HG02642 (cell line): ENCODE results near the gene FOXS1.
"Not testable (repeated sequence)": the region's sequence is repeated elsewhere in the genome, so short reads cannot be mapped to it uniquely, and the experiment has no call there.

ENCODE experiments used
- ATAC-seq: cut with Tn5 transposase; IDR thresholded peaks from one replicate; pipeline ENCODE4 v1.9.1; 2021; ENCODE audit warnings: mild to moderate bottlenecking; ENCODE audit not compliant: unreplicated experiment, poor library complexity

The FOXS1 gene

DNA sequence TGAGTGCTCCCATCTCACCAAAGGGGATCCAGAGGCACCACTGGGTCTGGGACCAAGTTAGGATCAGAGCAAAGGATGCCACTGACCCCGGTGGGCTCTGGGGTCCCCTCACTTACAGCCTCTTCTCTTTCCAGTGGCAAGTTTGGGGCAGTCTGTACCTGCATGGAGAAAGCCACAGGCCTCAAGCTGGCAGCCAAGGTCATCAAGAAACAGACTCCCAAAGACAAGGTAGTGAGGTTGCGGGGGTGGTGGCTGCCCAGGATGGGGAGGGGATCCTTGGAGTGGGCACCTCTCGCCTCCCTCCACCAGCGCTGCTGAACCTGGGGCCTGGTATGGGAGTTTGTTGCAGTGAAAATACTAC lies 21.3 kb downstream of the FOXS1 start:
- ATAC-seq = no peak

- ATAC-seq = no peak
Measured at GRCh38 chr20:31823360-31824124, 21.9 kb downstream of the FOXS1 start.

- ATAC-seq = peak; percentile 81
Measured at GRCh38 chr20:31822421-31823330, 22.7 kb downstream of the FOXS1 start.

DNA sequence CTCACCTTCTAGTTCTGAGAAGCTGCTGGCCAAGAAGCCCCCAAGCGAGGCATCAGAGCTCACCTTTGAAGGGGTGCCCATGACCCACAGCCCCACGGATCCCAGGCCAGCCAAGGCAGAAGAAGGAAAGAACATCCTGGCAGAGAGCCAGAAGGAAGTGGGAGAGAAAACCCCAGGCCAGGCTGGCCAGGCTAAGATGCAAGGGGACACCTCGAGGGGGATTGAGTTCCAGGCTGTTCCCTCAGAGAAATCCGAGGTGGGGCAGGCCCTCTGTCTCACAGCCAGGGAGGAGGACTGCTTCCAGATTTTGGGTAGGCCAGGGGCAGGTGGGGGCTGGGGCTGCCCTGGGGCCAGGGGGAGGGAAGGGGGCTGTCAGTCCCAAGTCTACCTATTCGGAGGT lies 24.0 kb downstream of the FOXS1 start:
- ATAC-seq = no peak

GRCh38 chr20:31820228-31820627 lies 25.2 kb downstream of the FOXS1 start:
- no peak for ATAC-seq

DNA sequence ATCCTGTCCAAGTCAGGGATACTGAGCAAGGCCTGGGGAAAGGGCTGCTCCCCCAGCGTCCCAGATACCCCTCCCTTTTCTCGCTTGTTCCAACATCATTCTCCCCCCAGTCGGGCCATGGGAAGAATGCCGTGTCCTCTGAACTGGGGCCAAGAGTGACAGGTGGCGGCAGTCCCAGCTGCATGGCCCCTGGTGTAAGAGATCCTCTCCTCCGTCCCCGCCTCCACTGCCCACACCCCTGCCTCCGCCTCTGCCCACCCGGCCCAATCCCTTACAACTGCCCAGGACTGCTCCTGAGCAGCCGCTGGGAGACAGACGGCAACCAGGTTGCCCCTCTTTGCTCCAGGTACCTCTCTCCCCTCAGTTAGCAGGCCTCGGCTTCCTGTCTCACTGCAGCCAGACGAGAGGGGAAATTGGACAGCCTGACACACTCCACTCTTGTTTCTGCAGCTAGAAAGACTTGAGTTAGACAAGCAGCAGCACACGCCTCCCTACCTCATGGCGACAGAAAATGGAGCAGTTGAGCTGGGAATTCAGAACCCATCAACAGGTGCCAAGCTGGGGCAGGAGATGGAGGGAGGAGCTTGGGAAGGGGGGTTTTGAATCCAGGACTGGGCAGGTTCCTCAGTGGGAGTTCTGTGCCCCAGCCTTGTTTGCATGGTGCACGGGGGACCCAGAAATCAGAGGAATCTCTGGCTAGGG lies 26.2 kb downstream of the FOXS1 start, which contains the start of gene MYLK2:
Gene MYLK2 (plus strand): TSS at position 274 of the 702 bp plus-strand sequence. CDS start 225 bp downstream, at position 499.
- ATAC-seq = no peak

- no peak for ATAC-seq
Measured at GRCh38 chr20:31818376-31818908, 27.0 kb downstream of the FOXS1 start.

- no peak for ATAC-seq
Measured at GRCh38 chr20:31817461-31817860, 27.9 kb downstream of the FOXS1 start.

- ATAC-seq = no peak
Measured at GRCh38 chr20:31816221-31816620, 29.2 kb downstream of the FOXS1 start.

DNA sequence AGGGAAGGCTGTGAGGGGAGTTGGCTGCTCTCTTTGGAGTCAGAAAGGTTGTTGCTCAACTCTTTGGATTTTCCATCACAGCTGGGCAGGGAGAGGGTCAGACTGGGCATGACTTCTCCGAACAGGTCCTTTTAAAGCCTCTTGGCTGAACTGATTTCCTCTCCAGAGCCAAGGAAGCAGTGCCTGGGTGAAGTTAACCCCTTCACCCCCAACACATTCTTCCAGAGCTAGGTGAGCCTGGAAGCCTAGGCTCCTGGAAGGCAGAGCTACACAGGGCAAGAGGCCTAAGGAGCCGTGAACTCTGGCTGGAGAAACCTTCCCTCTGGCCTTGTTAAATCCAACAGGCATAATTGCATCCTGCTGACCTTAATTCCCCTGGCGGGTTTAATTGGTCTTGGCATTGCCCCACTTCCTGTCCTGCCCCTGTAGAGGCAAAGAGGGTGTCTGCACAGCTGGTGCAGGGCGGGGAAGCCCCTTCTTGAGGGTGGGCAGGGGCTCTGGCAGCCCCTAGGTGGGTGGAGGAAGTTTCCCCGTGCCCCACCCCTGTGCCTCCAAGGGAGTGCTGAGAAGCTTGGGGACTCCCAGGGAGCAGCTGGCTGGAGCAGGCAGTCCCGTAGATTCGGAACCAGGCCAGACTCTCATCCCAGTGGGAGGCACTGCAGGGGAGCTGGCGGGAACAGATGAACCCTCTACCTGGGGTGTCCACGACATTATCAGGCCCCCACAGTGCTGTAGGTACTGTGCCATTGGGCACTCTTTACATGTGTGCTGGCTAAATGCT lies 29.8 kb downstream of the FOXS1 start:
- no peak for ATAC-seq

- ATAC-seq = not testable (repeated sequence)
Measured at GRCh38 chr20:31814142-31814541, 31.3 kb downstream of the FOXS1 start.

DNA sequence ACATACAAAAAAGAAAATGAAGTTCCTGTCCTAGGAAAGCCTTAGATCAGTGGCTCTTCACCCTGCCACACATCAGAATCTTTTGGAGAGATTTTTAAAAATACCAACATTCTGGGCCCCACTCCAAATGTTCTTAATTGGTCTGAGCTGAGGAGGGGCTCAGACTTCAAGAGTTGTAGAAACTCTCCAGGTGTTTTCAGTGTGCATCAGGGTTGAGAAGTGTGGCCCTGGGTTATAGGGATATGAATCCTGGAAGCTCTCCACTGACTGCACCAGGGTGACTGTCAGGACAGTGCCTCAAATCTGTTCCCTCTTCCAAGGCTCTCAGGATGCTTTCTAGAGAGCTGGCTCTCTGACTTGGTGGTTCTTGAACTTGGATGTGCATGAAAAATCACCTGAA lies 31.8 kb downstream of the FOXS1 start:
- no peak for ATAC-seq

DNA sequence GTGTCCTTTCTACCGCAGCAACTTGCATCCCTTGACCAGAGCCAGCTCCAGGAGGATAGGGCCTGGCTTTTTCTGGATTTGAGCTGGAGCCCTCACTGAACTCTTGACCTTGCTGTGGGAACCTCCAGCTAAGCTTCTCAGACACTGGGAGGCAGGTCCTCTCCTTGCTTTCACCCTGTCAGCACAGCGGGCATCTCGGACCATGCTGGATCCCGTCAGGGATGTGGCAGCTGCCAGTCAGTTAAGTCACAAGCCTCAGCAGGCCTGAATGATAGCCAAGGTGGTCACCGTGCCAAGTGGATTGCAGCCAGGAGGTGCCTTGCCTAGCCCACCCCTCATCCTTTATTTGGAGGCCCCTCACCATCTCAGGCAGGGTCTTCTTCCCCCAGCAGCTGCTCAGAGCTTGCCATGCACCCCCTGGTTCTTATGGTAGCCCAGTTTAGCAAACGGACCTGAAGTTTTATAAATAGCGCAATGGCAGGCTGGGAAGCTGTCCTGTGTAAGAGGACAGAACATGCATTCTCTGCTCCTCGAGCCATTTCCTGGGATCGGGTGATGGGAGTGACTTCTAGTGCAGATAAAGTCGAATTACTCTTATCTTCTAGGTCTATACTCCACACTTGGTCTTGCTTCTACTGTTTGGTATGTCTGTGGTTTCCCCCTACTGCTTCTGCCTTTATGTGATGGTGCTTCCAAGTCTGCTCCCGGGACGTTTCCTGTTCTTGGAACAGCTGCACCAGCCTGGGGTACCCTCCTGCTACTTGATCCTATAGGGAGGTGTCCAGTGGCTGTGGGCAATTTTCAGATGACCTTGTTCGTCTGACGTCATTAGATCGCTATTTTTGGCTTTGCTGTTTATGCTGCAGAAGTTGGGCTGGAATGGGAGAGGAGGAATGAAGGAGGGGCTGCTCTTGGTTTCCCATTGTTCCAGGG lies 33.3 kb downstream of the FOXS1 start:
- no peak for ATAC-seq

- no peak for ATAC-seq
Measured at GRCh38 chr20:31811198-31811597, 34.2 kb downstream of the FOXS1 start.

GRCh38 chr20:31809661-31810060 lies 35.7 kb downstream of the FOXS1 start:
- no peak for ATAC-seq

- no peak for ATAC-seq
Measured at GRCh38 chr20:31808481-31808880, 36.9 kb downstream of the FOXS1 start.

- no peak for ATAC-seq
Measured at GRCh38 chr20:31806564-31807355, 38.6 kb downstream of the FOXS1 start.
